Measurements from ENCODE around the gene LEMD2. TPM values are rescaled to one million over a fixed set of nuclear protein-coding genes. Genes with fewer than 3 reads are reported as not detected.

The LEMD2 gene
- total RNA-seq, 1 donor: 80.2 TPM

DNA sequence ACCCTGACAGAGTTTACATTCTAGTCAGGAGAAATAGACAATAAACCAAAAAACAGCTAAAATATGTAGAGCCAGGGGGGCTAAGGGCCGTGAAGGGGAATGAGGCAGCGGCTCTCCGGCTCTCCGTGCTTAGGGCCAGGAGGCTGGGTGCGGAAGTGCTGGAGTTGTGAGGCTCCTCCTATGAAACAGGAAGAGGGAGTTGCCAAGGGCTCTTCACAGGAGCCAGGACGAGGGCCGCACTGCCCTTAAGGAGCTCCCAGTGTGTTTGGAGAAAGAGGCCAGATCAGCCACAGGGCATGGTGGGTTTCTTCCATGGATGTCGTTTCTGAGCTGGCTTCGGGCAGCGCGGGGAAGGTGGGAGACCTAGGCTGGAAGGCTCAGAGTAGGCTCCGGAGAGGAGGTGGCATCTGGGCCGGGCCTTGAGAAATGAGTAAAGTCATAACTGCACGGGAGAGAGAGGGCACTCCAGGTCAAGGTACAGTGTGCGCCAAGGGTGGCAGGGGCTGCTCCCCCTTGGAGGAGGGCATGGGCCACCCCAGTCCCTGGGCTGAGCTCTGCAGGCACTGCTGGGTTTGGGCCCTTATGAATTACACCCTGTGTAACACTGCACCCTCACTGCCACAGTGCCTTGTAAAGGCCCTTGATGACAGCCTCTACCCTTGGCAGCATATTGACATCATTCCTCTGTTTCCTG is 35.7 kb upstream of the LEMD2 start:
- H3K4me3 ChIP-seq (ENCODE audit: low read length): no peak overlapping the region
- no peaks in the 10 kb centered on the region for H3K9me3 ChIP-seq (ENCODE audit: low read depth, low read length)
- no peaks in the 10 kb centered on the region for H3K27me3 ChIP-seq (ENCODE audit: insufficient read depth, low read length)
- H3K4me1 ChIP-seq (ENCODE audit: insufficient read depth, low read length): no peaks in the 10 kb centered on the region

DNA sequence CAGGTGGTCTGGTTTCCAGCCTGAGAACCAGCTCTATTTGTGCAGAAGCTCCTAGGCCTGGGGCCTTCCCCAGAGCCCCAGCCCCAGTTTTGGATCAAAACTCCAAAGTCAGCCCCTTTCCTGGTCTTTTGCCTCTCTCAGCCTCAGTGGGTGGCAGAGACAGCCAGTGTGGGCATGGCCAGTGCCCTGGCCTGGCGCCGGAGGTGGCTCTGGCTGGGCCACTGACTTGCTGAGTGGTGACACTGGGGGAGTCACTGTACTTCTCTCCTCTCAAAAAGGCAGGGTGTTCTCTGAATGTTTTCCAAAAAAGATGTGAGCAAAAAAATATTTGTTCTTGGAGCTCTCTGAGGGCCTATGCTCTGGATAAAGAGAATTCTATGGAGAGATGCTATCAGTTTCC is 34.9 kb upstream of the LEMD2 start:
- Histone ChIP-seq H3K4me3 (ENCODE audit: low read length) (no peak overlapping the region), H3K9me3 (ENCODE audit: low read depth, low read length) (no peaks in the 10 kb centered on the region), H3K4me1 (ENCODE audit: insufficient read depth, low read length) (no peaks in the 10 kb centered on the region), H3K27me3 (ENCODE audit: insufficient read depth, low read length) (no peaks in the 10 kb centered on the region)

DNA sequence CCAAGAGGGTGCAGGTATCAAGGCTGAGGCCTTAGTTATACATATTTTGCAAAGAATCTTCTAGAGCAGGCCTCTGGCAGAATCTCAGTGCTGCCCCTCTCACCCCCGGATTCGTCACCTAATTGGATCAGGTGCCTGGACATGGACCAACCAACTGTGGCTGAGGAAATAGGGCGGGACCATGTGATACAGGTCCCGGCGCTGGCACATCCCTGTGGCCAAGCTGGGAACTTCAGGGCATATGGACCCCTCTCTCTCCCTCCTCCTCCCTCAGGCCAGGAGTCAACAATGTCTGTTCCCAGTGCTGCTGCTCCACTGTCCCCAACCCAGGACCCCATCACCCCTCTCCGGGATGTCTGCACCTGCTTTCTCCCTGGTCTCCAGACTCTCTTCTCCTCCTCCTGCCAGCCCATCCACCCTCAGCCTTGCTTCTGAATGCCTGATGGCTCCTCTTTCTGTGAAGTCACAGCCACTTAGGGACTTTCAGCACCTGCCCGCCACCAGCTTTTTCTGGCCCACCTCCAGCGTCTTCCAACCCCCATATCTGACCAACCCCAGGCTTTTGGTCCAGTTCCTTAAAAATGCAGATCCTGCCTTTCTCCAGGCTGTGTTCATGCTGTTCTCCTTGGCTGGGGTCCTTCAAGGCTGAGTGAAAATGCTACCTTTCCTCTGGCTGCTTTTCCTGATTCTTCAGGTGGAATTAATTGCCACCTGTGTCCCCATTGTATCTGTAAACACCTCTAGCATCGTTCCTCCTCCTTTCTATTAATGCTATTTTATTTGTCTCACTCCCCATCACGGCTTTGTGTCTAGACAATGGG is 33.9 kb upstream of the LEMD2 start:
- H3K9me3 ChIP-seq (ENCODE audit: low read depth, low read length): no peaks in the 10 kb centered on the region
- H3K4me3 ChIP-seq (ENCODE audit: low read length): no peak overlapping the region
- H3K27me3 ChIP-seq (ENCODE audit: insufficient read depth, low read length): no peaks in the 10 kb centered on the region
- H3K4me1 ChIP-seq (ENCODE audit: insufficient read depth, low read length): no peaks in the 10 kb centered on the region

DNA sequence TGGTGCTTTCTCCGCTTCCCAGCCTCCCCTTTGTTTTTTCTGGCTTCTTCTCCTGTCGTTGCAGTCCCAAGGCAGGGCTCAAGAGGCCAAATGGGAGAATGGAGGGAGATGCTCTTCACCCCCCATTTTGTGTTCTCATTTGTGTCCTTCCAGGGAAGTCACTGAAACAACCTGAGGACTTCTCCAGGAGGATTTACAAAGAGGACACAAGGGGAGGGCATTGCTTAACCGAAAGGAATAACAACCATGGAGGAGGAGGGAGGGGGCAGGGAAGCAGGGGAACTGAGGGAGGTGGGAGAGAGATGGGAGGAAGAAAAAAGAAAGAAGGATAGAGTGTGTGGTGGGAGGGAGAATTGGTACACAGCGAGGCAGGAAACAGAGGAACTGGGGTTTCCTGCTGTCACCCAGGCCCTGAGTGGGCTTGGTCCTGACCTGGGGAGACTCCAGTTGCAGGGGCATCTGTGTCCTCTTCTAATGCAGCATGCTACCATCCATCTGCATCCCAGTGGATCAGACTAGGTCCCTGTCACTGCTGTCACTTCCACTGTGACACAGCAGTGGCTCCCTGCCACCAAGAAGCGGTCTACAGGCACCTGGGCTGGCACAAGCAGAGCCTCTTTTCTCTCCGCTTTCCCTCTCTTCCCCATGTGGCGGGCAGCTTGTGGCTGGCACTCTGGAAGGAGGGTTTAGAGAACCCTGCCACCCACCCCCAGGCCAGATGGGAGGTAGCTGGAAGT is 32.0 kb upstream of the LEMD2 start:
- H3K4me3 ChIP-seq (ENCODE audit: low read length): no peak overlapping the region
- H3K27me3 ChIP-seq (ENCODE audit: insufficient read depth, low read length): no peaks in the 10 kb centered on the region
- no peaks in the 10 kb centered on the region for H3K9me3 ChIP-seq (ENCODE audit: low read depth, low read length)
- no peaks in the 10 kb centered on the region for H3K4me1 ChIP-seq (ENCODE audit: insufficient read depth, low read length)

DNA sequence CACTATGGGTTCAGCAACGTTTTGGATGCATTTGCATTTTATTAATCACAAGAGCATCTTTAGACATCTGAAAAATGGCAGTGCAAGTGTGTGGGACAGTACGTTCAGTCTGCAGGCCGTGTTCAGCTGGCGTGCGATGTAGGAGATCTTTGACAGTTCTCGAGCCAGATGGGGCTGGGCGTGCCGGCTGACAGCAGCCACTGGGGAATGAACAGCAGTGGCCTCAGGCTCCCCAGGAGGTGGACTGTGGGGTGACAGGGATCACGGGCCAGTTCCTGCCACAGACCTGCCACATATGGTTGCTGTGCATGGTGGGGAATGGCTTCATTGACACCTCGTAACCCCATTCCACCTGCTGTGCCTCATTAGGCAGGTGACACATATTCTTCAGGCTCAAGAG is 31.3 kb upstream of the LEMD2 start:
- Histone ChIP-seq H3K9me3 (ENCODE audit: low read depth, low read length) (no peaks in the 10 kb centered on the region), H3K4me1 (ENCODE audit: insufficient read depth, low read length) (no peaks in the 10 kb centered on the region), H3K27me3 (ENCODE audit: insufficient read depth, low read length) (peaks cover 1% of the 10 kb centered on the region), H3K4me3 (ENCODE audit: low read length) (no peak overlapping the region)

DNA sequence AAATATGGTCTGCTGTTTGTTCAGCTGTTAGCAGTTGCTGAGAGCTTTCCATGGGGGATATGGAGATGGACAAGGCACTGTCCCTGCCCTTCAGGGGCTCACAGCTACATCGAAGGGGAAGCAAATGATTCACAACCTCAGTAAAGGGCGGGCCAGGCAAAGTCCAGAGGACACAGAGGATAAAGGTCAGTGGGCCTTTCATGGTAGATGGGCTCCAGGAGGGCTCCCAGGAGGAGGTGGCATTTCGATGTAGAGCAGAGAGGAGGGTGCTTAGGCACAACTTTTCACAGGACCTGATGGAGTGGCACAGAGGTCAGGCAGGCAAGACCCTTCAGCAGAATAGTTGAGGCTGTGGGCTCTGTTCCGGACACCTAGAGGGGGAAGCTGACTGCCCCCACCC is 30.1 kb upstream of the LEMD2 start:
- Histone ChIP-seq H3K27me3 (ENCODE audit: insufficient read depth, low read length) (peaks cover 4% of the 10 kb centered on the region), H3K9me3 (ENCODE audit: low read depth, low read length) (no peaks in the 10 kb centered on the region), H3K4me1 (ENCODE audit: insufficient read depth, low read length) (no peaks in the 10 kb centered on the region), H3K4me3 (ENCODE audit: low read length) (no peak overlapping the region)

DNA sequence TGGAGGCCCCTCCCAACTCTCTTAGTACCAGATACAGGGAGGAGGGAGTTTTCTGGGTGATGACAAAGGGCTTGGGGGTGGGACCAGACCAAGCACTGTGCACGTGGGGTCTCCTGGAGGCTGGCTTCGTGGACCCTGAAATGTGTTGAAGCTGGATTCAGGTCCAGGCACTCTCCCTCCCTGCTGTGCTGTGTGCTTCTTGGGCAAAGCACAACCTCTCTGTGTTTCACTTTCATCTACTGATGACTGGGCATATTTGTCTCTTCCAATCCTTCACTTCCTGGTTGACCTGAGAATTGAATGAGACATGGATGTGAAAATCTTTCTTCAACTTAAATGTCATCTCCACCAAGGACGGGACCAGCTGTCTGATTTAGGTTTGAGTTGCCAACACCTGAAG is 29.4 kb upstream of the LEMD2 start:
- Histone ChIP-seq H3K9me3 (ENCODE audit: low read depth, low read length) (no peaks in the 10 kb centered on the region), H3K4me3 (ENCODE audit: low read length) (no peak overlapping the region), H3K27me3 (ENCODE audit: insufficient read depth, low read length) (peaks cover 4% of the 10 kb centered on the region), H3K4me1 (ENCODE audit: insufficient read depth, low read length) (no peaks in the 10 kb centered on the region)

DNA sequence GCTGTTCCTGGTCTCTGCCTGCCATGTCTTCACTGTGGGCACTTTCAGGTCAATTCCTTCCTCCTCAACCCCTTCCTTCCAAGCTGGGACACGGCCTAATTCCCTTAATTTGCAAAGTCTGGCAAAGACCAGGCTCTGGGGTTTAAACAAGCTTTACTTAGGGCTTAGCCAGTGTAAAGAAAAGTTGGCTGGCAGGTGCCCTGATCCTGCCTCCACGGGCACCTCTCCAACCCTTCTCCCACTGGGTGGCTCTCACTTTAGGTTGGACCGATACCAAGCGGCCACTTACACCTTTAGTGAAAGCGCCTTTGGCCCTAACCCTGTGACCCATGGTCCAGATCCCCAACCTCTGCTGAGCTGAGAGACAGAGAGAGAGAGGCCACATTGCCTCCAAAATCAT is 28.6 kb upstream of the LEMD2 start:
- Histone ChIP-seq H3K4me1 (ENCODE audit: insufficient read depth, low read length) (no peaks in the 10 kb centered on the region), H3K27me3 (ENCODE audit: insufficient read depth, low read length) (peaks cover 5% of the 10 kb centered on the region), H3K4me3 (ENCODE audit: low read length) (no peak overlapping the region), H3K9me3 (ENCODE audit: low read depth, low read length) (no peaks in the 10 kb centered on the region)

DNA sequence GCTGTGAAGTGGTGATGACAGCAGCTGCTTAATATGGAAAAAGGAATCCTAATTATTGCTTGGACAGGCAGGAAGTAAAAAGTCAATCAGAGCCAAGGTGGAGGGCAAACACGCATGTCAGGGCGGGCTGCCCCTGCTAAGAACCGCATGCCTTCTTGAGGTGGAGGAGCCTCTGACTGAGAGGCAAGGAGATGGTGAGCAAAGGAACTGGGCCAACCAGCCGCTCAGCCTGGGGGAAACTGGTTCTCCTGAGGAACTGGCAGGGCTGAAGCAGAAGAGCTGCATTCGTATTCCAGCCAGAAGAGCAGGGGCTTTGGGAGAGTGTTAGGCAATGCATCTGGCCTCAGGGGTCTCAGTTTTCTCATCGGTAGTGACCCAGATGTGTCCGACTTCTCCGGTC is 28.0 kb upstream of the LEMD2 start:
- H3K27me3 ChIP-seq (ENCODE audit: insufficient read depth, low read length): peaks cover 11% of the 10 kb centered on the region
- H3K9me3 ChIP-seq (ENCODE audit: low read depth, low read length): no peaks in the 10 kb centered on the region
- no peak overlapping the region for H3K4me3 ChIP-seq (ENCODE audit: low read length)
- H3K4me1 ChIP-seq (ENCODE audit: insufficient read depth, low read length): no peaks in the 10 kb centered on the region

DNA sequence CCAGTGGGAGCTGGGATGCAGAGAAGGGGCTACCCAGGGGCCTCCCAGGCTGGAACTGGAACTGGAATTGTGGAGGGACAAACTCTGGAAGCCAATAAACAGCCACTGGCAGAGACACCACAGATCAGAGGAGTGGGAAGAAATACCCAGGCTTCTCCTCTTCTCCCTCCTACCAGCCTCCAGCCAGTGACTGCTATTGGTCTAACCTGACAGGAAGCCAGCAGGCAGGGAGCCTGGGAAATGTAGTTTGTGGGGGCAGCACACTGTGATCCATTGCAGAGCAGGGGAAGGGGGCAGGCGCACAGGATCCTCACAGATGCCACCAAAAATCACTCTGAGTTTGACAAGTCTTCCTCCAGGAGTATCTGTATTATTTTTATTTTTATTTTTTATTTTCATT is 26.9 kb upstream of the LEMD2 start:
- Histone ChIP-seq H3K4me3 (ENCODE audit: low read length) (no peak overlapping the region), H3K4me1 (ENCODE audit: insufficient read depth, low read length) (no peaks in the 10 kb centered on the region), H3K27me3 (ENCODE audit: insufficient read depth, low read length) (peaks cover 21% of the 10 kb centered on the region), H3K9me3 (ENCODE audit: low read depth, low read length) (no peaks in the 10 kb centered on the region)

DNA sequence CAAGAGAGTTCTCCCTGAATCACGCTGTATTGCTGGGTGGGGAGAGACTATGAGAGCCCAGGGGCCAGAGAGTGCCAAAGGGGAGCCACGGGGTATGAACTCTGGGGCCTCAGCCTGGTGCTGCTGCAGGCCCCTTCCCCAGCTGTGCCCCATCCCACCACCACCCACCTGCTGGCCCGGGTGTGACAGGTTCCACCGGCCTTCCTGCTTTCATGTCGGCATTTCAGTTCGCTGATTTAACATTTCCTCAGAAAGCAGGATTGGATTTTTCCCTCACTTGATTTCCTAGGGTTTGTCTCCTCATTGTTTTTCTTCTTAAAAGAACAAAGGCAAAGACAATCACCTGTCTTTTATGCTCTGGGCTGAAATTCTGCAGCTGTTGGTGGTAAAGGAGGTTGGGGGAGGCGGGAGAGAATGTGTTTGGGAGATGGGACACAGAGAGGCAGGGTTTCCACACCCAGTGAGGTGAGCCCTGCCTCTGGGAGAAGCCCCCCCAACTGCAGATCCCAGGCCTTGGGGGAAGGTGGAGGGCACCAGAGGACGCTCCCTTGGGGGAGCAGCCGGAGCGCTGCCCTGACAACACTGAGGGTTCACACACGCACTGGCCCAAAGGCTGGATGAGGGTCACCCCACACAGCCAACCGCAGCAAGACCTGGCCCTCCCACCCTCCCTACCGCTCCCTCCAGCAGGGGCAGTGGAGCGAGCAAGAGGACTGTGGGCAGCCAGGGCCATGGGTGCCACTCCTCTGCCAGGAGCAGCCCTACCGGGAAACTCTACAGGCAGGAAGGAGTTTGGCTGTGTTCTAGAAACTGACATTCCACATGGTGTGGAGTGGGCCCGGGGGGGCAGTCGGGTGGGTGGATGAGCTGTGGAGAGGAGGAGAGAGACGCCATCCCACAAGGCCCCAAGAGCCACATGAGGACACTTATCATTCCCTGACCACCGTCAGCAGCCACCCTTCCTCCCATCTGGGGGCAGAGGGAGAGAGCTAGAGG is 25.4 kb upstream of the LEMD2 start:
- Histone ChIP-seq H3K4me3 (ENCODE audit: low read length) (no peak overlapping the region), H3K4me1 (ENCODE audit: insufficient read depth, low read length) (no peaks in the 10 kb centered on the region), H3K27me3 (ENCODE audit: insufficient read depth, low read length) (peaks cover 25% of the 10 kb centered on the region), H3K9me3 (ENCODE audit: low read depth, low read length) (no peaks in the 10 kb centered on the region)

DNA sequence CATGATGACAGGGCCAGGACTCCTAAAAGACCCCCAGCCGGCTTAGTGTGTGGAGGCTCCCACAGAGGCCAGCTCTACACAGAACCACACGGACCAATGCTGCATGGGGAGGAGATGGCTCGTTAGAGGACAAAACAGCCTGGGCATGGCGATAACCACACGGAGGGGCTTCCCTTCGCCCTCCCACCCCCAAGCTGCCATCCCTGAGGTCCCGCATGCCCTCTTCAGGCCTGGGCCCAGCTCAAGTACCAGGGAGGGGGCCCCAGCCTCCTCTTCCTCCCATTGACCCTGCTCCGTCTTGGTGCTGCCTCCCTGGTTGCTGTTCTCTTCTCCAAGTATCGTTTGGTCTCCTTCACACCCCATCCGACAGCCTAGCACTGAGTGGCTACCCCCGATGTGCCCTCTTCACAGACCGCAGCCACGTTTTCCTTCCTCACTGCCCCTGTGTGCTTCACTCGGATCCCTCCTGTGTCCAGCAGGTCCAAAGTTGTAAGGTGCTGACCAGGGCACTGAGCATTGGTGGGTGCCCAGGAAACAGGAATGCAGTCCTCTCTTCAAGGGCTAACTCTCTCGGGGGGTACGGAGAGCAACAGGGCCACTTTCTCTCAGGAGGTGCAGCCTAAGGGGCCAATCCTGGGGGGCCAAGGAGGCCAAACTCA is 24.4 kb upstream of the LEMD2 start:
- Histone ChIP-seq H3K27me3 (ENCODE audit: insufficient read depth, low read length) (peaks cover 32% of the 10 kb centered on the region), H3K4me1 (ENCODE audit: insufficient read depth, low read length) (no peaks in the 10 kb centered on the region), H3K9me3 (ENCODE audit: low read depth, low read length) (no peaks in the 10 kb centered on the region), H3K4me3 (ENCODE audit: low read length) (no peak overlapping the region)

DNA sequence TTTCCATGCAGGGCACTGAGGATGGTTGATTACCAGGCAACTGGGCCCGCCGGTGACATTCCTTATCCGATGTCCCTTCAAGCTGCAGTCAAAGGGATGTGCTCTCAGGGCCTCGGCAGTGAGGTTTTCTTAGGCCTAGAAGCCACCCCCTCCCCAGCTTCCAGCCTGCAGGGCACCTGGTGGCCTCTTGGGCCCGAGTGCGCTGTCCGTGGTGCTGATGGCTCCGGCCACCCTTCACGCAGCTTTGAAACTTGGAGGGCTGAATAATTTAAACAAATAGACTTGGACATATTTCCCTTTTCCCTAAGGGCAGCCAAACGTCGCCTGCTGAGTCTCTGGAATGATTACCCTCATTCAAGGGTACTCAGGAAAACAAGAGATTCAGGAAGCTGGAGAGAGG is 23.7 kb upstream of the LEMD2 start:
- Histone ChIP-seq H3K4me1 (ENCODE audit: insufficient read depth, low read length) (peaks cover 6% of the 10 kb centered on the region), H3K4me3 (ENCODE audit: low read length) (no peak overlapping the region), H3K27me3 (ENCODE audit: insufficient read depth, low read length) (peaks cover 34% of the 10 kb centered on the region), H3K9me3 (ENCODE audit: low read depth, low read length) (no peaks in the 10 kb centered on the region)

DNA sequence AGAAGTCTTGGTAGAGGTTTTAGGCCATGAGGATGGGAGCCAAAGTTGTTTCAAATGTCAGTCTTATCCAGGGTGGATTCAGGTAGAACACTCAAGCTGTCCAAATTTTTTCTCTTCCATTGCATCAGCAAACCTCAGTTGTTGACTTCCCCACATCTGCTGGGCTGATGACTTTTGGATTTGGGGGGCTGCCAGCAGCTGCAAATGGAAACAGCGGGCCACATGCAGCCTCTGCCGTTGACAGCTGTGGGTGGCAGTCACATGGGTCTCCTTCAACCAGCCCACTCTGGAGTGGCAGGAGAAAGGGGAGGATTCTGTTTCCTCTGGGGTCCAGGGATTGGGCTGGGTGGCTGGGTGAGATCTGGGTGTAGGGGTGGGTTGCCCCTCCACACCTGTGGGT is 20.7 kb upstream of the LEMD2 start:
- H3K4me1 ChIP-seq (ENCODE audit: insufficient read depth, low read length): peaks cover 11% of the 10 kb centered on the region
- no peak overlapping the region for H3K4me3 ChIP-seq (ENCODE audit: low read length)
- peaks cover 30% of the 10 kb centered on the region for H3K27me3 ChIP-seq (ENCODE audit: insufficient read depth, low read length)
- H3K9me3 ChIP-seq (ENCODE audit: low read depth, low read length): no peaks in the 10 kb centered on the region
